HG02870 (cell line): Measurements from ENCODE around the gene SIGLECL1.

ENCODE experiments used
- ATAC-seq: cut with Tn5 transposase; IDR thresholded peaks from one replicate; pipeline ENCODE4 v1.9.1; 2021; ENCODE audit warnings: mild to moderate bottlenecking, moderate library complexity; ENCODE audit not compliant: unreplicated experiment

Gene SIGLECL1

DNA sequence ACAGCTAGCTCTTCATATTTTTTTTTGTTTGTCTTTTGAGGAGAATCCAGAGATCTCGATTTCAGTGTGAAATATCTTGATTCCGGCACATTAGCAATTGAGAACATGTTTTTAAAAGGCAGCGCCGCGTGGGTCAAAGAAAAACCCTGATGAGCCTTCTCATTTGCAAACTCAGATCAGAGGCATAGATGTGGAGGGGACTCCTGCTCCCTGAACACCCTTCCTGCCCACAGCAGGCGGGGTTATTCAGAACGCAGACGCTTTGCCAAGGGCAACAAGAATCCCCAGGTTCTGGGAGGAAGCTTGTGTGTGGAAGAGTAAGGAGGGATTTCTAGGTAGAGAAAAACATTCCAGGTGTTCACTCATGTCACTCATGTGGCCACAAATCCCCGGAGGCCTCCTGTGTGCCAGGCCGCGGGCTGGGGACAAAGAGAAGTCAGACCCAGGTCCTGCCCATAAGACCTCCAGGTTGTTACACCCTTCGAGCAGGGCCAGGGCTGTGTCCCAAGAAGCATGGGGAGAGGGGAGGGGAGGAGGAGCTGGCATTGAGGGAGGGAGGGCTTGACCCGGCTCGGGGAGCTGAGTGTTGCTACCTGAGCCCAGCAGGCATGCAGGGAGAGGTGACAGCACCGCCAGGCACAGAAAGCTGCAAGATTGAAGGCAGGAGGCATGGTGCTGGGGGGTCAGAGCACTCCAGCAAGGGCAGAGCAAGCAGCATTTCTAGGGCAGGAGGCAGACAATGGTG, 44.7 kb downstream of the SIGLECL1 start:
- no peak for ATAC-seq

DNA sequence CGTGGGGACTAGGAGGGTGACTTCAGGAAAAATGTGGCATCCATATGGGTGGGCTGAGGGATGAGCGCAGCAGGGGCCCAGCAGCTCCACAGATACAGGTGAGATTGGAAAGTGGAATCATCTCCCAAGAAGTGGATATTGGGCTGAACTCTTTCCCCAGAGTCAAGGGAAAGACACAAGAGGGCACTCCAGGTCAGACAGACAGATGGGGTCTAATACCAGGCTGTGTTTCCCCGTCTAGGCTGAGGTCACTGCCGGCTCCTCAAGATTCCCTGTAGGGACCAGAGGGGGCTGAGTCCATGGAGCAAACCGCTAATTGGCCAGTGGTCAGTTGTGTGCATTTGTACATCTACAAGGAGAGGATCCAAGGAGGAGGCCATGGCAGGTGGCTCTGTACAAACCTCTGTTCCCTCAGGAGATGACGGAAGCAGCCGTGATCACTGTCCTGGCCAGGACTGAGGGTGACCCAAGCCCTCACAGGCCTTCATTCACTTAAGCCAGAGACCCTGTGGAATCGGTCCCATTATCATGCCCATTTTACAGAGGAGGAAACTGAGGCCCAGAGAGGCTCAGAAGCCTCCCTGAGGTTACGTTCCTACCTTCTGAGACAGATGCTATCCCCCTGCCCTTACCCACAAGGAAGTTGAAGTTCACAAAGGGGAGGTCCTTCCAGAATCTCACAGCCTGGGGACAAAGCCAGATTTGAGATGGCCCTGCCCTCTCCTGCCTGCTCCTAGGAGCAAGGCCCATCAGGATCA, 45.6 kb downstream of the SIGLECL1 start:
- ATAC-seq, result no peak

DNA sequence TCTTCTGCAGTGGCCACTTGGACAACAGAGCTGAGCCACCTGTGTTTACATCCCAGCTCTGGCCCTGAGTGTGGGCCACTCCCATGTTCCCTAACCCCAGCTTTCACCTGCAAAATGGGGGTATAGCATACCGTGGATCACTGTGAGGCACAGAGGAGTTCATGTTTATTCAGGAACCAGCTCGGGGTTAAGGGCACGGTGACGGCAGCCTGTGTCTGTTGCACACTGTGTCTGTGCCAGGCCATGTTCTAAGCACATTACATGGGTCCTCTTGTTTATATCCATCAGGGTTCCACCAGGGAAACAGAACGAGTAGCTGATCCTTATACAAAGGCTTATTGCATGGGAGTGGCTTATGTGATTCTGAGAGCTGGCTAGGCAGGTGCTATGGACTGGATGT, 46.5 kb downstream of the SIGLECL1 start:
- ATAC-seq, result no peak

DNA sequence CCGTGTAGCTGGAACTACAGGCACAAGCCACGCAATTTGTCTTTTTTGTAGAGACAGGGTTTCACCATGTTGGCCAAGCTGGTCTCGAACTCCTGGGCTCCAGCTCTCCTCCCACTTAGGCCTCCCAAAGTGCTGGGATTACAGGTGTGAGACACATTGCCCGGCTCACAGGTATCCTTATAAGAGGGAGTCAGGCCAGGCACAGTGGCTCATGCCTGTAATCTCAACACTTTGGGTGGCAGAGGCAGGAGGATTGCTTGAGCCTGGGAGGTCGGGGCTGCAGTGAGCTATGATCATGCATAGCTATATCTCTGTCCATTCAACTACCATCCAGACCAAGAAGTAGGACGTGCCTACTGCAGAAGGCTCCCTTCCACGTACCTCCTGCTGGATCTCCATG, 50.4 kb downstream of the SIGLECL1 start:
- no peak for ATAC-seq

GRCh38 chr19:51305479-51305878, 54.6 kb downstream of the SIGLECL1 start:
- no peak for ATAC-seq

- no peak for ATAC-seq
These were observed 60.7 kb downstream of the SIGLECL1 start, which contains the start of gene IGLON5 for GRCh38 chr19:51311351-51312257. Gene IGLON5, plus strand, starts transcription at chr19:51311644. Its CDS starts 204 bp downstream, at chr19:51311848.

DNA sequence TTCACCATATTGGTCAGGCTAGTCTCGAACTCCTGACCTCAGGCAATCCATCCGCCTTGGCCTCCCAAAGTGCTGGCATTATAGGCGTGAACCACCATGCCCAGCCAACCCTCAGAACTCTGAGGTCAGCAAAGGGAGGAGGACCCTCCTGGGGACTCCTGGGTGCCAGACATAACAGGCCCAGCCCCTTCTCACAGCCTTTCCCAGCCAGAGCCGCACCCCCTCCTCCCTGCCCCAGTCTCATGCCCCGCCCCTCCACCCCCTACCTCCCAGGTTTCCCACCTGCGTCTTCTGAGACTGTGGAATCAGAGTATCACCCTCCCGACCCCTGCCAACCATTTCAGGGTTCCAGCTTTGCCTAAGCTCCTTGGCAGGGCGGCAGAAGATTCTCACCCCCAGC, 65.8 kb downstream of the SIGLECL1 start:
- ATAC-seq, result no peak

GRCh38 chr19:51317376-51317775, 66.5 kb downstream of the SIGLECL1 start:
- no peak for ATAC-seq

DNA sequence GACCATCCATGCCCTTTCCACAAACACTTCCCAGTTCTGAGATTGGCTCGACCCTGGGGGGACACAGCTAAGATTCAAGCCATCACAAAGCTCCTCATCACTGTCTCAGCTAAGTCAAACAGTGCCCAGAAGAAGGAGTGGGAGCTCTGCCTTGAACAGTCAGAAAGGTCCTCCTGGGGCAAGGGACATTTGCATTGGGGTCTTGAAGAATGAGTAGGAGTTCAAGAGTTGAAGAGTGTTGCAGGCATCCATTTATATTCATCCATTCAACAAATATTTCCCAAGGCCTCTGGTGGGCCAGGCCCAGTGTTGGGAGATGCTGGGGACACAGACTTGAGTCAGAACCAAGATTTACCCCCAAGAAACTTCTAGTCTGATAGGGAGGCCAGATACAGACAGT, 67.1 kb downstream of the SIGLECL1 start:
- no peak for ATAC-seq
